ENCODE results near the gene DNA2.
"Not testable (repeated sequence)": the region's sequence is repeated elsewhere in the genome, so short reads cannot be mapped to it uniquely, and the experiment has no call there.

DNA2 gene, protein sequence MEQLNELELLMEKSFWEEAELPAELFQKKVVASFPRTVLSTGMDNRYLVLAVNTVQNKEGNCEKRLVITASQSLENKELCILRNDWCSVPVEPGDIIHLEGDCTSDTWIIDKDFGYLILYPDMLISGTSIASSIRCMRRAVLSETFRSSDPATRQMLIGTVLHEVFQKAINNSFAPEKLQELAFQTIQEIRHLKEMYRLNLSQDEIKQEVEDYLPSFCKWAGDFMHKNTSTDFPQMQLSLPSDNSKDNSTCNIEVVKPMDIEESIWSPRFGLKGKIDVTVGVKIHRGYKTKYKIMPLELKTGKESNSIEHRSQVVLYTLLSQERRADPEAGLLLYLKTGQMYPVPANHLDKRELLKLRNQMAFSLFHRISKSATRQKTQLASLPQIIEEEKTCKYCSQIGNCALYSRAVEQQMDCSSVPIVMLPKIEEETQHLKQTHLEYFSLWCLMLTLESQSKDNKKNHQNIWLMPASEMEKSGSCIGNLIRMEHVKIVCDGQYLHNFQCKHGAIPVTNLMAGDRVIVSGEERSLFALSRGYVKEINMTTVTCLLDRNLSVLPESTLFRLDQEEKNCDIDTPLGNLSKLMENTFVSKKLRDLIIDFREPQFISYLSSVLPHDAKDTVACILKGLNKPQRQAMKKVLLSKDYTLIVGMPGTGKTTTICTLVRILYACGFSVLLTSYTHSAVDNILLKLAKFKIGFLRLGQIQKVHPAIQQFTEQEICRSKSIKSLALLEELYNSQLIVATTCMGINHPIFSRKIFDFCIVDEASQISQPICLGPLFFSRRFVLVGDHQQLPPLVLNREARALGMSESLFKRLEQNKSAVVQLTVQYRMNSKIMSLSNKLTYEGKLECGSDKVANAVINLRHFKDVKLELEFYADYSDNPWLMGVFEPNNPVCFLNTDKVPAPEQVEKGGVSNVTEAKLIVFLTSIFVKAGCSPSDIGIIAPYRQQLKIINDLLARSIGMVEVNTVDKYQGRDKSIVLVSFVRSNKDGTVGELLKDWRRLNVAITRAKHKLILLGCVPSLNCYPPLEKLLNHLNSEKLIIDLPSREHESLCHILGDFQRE

DNA sequence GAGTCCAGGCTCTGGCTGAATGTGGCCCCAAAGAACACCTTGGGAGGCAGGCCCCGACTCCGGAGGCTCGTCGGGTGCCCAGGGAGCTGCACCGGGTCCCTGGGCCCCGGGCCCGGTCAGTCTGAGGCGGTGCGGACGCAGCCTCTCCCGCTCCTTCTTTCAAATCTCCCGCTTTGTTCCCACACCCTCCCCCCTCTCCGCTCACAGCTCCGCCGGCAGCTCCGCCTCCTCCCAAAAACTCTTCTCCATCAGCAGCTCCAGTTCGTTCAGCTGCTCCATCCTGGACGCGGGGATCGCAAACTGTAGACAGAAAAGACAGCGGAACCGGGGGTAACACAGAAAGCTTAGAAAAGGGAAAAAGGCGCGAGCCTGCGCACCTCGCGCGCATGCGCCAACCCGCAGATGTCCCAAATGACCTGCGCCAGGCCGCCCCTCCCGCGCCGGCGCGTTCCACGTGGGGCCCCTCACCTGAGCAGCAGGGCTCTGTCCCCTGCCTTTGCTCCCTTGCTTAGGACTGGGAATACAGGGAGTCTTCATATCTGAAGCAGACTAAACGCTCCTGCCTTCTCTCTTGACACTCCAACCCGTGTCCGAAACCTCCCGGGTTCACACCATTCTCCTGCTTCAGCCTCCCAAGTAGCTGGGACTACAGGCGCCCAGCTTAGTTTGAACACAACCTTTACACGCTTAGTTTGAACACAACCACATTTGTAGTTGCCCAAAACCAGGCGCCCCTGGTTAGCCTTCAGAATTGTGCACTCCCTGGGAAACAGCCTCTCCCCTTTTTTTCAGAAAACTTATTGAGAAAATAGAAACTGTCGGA, at the start of gene DNA2:
Gene DNA2, minus strand, starts transcription at position 388 of the 823 bp plus-strand sequence. Its CDS starts 109 bp downstream, at position 279.
- H3K27ac ChIP-seq, result peak within 1 kb of the TSS; percentile 38 to 46

DNA sequence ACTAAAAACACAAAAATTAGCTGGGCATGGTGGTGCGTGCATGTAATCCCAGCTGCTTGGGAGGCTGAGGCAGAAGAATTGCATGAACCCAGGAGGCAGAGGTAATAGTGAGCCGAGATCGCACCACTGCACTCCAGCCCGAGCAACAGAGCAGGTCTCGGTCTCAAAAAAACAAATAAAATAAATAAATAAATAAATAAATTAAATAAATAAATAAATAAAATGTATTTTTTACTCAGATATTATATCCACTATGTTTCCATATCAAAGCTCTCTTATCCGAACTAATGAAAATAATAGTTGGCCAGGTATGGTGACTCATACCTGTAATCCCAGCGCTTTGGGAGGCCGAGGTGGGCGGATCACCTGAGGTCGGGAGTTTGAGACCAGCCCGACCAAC, 46.8 kb upstream of the DNA2 start:
- DNase-seq (ENCODE audit: low spot score); H3K27ac ChIP-seq; H3K4me3 ChIP-seq: not testable (repeated sequence)

More for the DNA sequence above, at the start of gene DNA2:
- no peak for DNase-seq (ENCODE audit: low spot score)
- H3K4me3 ChIP-seq, result peak within 1 kb of the TSS; percentile 73
- no peak for TF ChIP-seq CTCF (IDR thresholded peaks at IDR 0.05)

DNA sequence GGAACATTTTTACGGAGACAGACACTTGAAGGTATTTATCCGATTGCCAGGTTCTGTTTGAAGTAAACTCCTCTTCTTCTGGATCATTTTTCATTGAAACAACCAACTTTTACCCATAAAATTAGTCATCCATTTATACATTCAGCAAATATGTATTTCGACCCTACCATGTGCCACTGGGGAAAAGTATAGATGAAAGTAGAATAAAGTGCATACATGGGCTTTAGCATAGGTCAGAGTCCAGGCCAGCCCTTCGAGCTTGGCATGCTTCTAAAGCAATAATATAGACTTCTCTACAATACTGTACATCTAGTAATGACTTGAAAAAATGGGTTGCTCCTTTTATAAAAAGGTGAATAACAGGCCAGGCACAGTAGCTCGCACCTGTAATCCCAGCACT, 45.4 kb upstream of the DNA2 start:
- Histone ChIP-seq H3K4me3 (no peak overlapping the region), H3K27ac (no peak overlapping the region)
- DNase-seq (ENCODE audit: low spot score), result no peak
- no peak for TF ChIP-seq CTCF (IDR thresholded peaks at IDR 0.05)

DNA sequence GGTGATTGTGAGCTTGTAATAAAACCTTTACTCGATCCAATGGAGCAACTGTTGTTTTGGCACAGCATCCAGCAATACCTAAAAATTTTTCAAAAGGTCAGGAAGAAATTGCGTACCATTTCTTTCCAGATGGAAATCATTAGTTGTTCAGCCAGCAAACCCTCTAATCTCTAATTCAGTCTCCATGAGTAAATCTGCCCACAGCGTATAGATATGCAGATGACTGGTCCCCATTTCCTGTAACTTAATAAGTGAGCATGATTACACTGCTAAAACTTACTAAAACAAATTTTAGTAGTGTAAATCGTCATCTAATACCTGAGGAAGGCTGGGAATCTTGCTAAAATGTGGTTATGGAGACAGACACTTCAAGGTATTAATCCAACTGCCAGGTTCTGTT, 45.0 kb upstream of the DNA2 start:
- TF ChIP-seq CTCF (IDR thresholded peaks at IDR 0.05), result no peak
- no peak overlapping the region for H3K4me3 ChIP-seq

GRCh38 chr10:68516216-68516615, 44.4 kb upstream of the DNA2 start:
- not testable (repeated sequence) for DNase-seq (ENCODE audit: low spot score); H3K27ac ChIP-seq; H3K4me3 ChIP-seq

More for the DNA sequence above, 45.0 kb upstream of the DNA2 start:
- DNase-seq (ENCODE audit: low spot score), result no peak
- H3K27ac ChIP-seq, result no peak overlapping the region

GRCh38 chr10:68508090-68508489, 36.3 kb upstream of the DNA2 start:
- TF ChIP-seq CTCF (IDR thresholded peaks at IDR 0.05), result no peak
- no peak overlapping the region for H3K27ac ChIP-seq
- DNase-seq (ENCODE audit: low spot score), result no peak
- H3K4me3 ChIP-seq, result no peak overlapping the region

GRCh38 chr10:68506411-68506810, 34.6 kb upstream of the DNA2 start:
- no peak for TF ChIP-seq CTCF (IDR thresholded peaks at IDR 0.05)

More at GRCh38 chr10:68506411-68506810, 34.6 kb upstream of the DNA2 start:
- Histone ChIP-seq H3K27ac (no peak overlapping the region), H3K4me3 (no peak overlapping the region)
- DNase-seq (ENCODE audit: low spot score), result no peak
